Lower leg skin (tissue), 4 donors: ENCODE data around the gene SYT1. TPM values are rescaled to one million over a fixed set of nuclear protein-coding genes. Genes with fewer than 3 reads are reported as not detected.

Experiments used
- DNase-seq, 2 donors: peaks; one replicate each; pipeline ENCODE4 v3.0.0-alpha.2; 2019; ENCODE audit warnings: low spot score in 2 of 2
- H3K4me3 ChIP-seq: fragments of 200-600 bp; sonication (generic); 2 replicates; pipeline ENCODE4 v1.5.1; 2017; ENCODE audit warnings: mild to moderate bottlenecking, low read depth; ENCODE audit not compliant: poor library complexity, severe bottlenecking
- POLR2A ChIP-seq, 2 donors: fragments of 450-650 bp; IDR thresholded peaks; one replicate each; pipeline ENCODE4 v1.6.1; 2016 to 2017; ENCODE audit warnings: antibody characterized with exemption in 2 of 2, mild to moderate bottlenecking in 1 of 2, moderate library complexity in 1 of 2
- WGBS, 2 donors: methylation state at CpG; one replicate each; pipeline ENCODE4 v1.1.5; 2018; 5-methylcytosine and 5-hydroxymethylcytosine counted together
- intact Hi-C: fragments of 100-400 bp; cut with DNase I; formaldehyde crosslinking; loops from one replicate; pipeline ENCODE4 v1.15.0; 2023; ENCODE audit warnings: low total_unique reads
- total RNA-seq, 4 donors: library from RNA; depleted of rRNA; stranded (reverse); fragments of >200 nt; gene quantifications; one replicate each; pipeline ENCODE4 v1.1.0, GENCODE V29; 2016
- TF ChIP-seq, protein P1 (sequence below), 3 donors: fragments of 450-650 bp; IDR thresholded peaks; one replicate each; pipeline ENCODE4 v1.5.1; 2016; ENCODE audit warnings: antibody characterized with exemption in 3 of 3, mild to moderate bottlenecking in 3 of 3, moderate library complexity in 2 of 3

Gene SYT1
- total RNA-seq, 4 donors from 2014 or later, result 0.15 to 0.49 (median 0.29) TPM

DNA sequence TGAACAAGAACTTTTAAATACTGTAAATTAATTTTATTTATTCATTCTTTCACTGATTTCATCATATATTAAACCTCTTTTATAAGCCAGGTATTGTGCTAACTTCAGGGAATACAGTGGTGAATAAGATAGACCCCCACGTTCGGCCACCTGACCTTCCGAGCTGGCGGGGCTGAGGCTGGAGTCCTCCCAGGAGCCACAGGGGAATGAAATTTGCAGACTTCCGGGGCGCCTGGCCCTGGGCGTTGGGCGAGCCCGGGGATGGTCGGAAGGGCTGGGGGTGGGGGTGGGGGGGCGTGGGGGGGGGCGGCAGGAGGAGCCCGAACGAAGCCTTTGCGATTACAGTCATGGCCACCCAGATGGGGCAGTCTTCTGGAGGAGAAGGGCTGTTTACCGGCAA lies 442.8 kb downstream of the SYT1 start:
- intact Hi-C loops, result no loop called here
- WGBS, 2 donors, result 89 to 91% methylated on average over 15 to 16 of the region's 16 CpGs
- TF ChIP-seq, protein P1, sequence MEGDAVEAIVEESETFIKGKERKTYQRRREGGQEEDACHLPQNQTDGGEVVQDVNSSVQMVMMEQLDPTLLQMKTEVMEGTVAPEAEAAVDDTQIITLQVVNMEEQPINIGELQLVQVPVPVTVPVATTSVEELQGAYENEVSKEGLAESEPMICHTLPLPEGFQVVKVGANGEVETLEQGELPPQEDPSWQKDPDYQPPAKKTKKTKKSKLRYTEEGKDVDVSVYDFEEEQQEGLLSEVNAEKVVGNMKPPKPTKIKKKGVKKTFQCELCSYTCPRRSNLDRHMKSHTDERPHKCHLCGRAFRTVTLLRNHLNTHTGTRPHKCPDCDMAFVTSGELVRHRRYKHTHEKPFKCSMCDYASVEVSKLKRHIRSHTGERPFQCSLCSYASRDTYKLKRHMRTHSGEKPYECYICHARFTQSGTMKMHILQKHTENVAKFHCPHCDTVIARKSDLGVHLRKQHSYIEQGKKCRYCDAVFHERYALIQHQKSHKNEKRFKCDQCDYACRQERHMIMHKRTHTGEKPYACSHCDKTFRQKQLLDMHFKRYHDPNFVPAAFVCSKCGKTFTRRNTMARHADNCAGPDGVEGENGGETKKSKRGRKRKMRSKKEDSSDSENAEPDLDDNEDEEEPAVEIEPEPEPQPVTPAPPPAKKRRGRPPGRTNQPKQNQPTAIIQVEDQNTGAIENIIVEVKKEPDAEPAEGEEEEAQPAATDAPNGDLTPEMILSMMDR (IDR thresholded peaks at IDR 0.05), result no peak
- no peak for TF ChIP-seq POLR2A (IDR thresholded peaks at IDR 0.05)
- DNase-seq, result no peak
- H3K4me3 ChIP-seq, result no peak overlapping the region

DNA sequence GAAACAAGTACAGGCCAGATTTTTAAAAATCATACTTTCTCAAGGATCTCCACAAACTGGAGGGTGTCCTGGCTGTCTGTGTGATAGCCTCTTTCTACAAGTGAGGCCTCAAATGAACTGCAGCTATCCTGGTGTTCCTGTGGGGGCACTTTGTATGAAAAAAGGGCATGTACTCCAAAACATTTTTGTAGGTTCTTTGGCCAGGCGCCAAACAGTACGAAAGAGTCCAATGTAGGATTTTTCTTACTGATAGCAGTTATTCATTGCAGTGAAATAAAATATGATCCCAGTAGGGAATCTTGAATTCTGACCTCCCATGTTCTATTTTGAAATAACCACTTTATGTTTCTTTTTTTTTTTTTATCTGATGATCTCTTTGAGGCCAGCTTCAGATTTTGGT lies 444.5 kb downstream of the SYT1 start:
- no peak for DNase-seq
- H3K4me3 ChIP-seq, result no peak overlapping the region
- no peak for TF ChIP-seq POLR2A (IDR thresholded peaks at IDR 0.05)
- TF ChIP-seq, protein P1 (IDR thresholded peaks at IDR 0.05), result no peak
- 67 to 68% methylated on average over 2 of the region's 2 CpGs for WGBS, 2 donors
- intact Hi-C loops, result no loop called here

DNA sequence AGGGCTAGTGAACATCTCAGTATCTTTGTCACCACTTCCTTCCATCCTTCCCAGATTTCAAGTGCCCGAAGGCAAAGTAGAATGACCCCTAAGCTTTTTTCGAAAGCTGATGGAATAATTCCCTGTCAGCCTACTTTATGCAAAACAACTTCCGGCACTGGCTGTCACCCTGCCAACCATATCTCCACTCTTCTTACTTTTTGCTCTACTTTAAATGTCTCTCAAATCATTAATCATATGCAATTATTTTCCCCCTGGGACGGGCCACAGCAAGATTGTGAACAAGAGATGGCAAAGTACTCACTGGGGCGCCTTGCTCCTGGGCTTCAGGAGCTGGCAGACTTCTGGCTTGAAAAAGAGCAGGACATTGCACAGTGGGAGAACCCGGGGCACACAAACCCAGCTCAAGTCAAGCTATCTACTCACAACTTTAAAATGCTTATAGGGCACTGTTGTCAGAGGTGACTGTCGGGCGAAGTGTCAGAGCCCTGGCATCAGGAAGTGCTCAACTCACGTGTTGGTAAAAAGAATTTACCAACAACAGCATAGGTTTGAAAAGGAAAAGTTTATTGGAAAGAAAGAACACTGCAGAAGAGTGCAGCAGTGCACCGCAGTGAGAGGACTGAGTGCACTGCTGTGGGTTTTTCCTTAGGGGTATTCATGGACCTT lies 452.7 kb downstream of the SYT1 start:
- no peak for DNase-seq
- no peak overlapping the region for H3K4me3 ChIP-seq
- no peak for TF ChIP-seq POLR2A (IDR thresholded peaks at IDR 0.05)
- TF ChIP-seq, protein P1 (IDR thresholded peaks at IDR 0.05), result no peak
- WGBS, 2 donors, result 50 to 53% methylated on average over 10 of the region's 10 CpGs
- intact Hi-C loops, result no loop called here

DNA sequence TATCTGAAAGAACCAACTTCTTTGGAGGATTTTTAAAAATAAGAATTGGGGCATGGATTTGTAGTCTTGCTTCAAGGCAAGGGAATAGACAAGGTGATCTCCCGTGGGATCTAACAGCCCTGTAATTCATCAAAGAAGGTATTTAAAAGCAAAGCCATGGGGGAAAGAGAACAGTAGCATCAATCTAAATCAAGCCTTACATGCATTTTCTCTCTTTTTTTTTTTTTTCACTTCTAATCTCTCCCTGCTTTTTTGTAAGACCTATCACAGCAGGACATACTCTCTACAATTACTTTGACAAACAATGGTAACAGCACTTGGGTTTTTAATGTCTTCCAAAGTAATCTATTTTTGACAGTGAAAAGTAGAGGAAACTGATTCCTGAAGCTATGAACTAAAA lies 458.3 kb downstream of the SYT1 start:
- 55 to 70% methylated on average over 1 of the region's 1 CpG for WGBS, 2 donors
- TF ChIP-seq, protein P1 (IDR thresholded peaks at IDR 0.05), result no peak
- no peak for TF ChIP-seq POLR2A (IDR thresholded peaks at IDR 0.05)
- H3K4me3 ChIP-seq, result no peak overlapping the region
- intact Hi-C loops, result no loop called here
- no peak for DNase-seq

- TF ChIP-seq, protein P1 (IDR thresholded peaks at IDR 0.05), result no peak
- no peak for TF ChIP-seq POLR2A (IDR thresholded peaks at IDR 0.05)
- no peak for DNase-seq
- WGBS, 2 donors, result 67 to 71% methylated on average over 3 of the region's 3 CpGs
- intact Hi-C loops, result no loop called here
- H3K4me3 ChIP-seq, result no peak overlapping the region
These were observed 460.0 kb downstream of the SYT1 start for GRCh38 chr12:79324571-79324970.

DNA sequence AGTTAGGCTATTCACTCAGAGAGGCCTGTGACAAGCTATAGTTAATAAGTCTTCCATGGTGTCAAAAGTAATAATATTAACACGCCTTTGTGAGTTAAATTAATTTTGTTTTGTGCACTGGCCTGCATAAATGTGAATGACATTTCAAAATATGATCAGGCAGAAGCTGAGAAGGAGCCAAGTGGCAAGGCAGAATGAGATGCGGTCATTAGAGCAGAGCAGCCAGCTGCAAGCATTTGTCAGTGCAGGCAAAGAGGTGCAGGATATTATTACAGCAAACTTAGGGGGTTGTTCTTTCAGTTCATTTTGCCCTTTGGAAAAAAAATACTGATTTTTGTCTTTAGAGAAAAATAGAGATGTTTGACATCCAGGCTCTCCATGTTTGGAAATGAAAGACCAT lies 461.6 kb downstream of the SYT1 start:
- 65 to 75% methylated on average over 2 of the region's 2 CpGs for WGBS, 2 donors
- intact Hi-C loops, result no loop called here
- TF ChIP-seq POLR2A (IDR thresholded peaks at IDR 0.05), result no peak
- TF ChIP-seq, protein P1 (IDR thresholded peaks at IDR 0.05), result no peak
- no peak overlapping the region for H3K4me3 ChIP-seq
- no peak for DNase-seq
